ENCODE data around the gene WWOX. TPM values are rescaled to one million over a fixed set of nuclear protein-coding genes. Genes with fewer than 3 reads are reported as not detected.
A peak's percentile ranks its signal among the peaks of the same experiment; 100 is the strongest.

The WWOX gene
- total RNA-seq, 3 donors from 2014 or later = 11.7 to 18.0 (median 13.8) TPM

GRCh38 chr16:78060809-78061208 is 38.6 kb upstream of the WWOX start:
- no peak overlapping the region for H3K4me3 ChIP-seq
- H3K36me3 ChIP-seq (ENCODE audit: low read depth) = no peaks in the 10 kb centered on the region
- DNase-seq (no peak), ATAC-seq (no peak)
- no peaks in the 10 kb centered on the region for H3K9me3 ChIP-seq
- no peaks in the 10 kb centered on the region for H3K4me1 ChIP-seq (ENCODE audit: low read depth)
- TF ChIP-seq, protein P1, sequence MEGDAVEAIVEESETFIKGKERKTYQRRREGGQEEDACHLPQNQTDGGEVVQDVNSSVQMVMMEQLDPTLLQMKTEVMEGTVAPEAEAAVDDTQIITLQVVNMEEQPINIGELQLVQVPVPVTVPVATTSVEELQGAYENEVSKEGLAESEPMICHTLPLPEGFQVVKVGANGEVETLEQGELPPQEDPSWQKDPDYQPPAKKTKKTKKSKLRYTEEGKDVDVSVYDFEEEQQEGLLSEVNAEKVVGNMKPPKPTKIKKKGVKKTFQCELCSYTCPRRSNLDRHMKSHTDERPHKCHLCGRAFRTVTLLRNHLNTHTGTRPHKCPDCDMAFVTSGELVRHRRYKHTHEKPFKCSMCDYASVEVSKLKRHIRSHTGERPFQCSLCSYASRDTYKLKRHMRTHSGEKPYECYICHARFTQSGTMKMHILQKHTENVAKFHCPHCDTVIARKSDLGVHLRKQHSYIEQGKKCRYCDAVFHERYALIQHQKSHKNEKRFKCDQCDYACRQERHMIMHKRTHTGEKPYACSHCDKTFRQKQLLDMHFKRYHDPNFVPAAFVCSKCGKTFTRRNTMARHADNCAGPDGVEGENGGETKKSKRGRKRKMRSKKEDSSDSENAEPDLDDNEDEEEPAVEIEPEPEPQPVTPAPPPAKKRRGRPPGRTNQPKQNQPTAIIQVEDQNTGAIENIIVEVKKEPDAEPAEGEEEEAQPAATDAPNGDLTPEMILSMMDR (IDR thresholded peaks at IDR 0.05) = no peak
- intact Hi-C loops (cut with DNase I, micrococcal nuclease) = no loop called here

- TF ChIP-seq, protein P1 (IDR thresholded peaks at IDR 0.05) = no peak
- ATAC-seq = no peak
- H3K9me3 ChIP-seq = no peaks in the 10 kb centered on the region
- no peaks in the 10 kb centered on the region for H3K36me3 ChIP-seq (ENCODE audit: low read depth)
- no peak for DNase-seq
- intact Hi-C loops (cut with DNase I, micrococcal nuclease) = no loop called here
- no peak overlapping the region for H3K4me3 ChIP-seq
- no peaks in the 10 kb centered on the region for H3K4me1 ChIP-seq (ENCODE audit: low read depth)
Observed at GRCh38 chr16:78065319-78065718, 34.1 kb upstream of the WWOX start.

DNA sequence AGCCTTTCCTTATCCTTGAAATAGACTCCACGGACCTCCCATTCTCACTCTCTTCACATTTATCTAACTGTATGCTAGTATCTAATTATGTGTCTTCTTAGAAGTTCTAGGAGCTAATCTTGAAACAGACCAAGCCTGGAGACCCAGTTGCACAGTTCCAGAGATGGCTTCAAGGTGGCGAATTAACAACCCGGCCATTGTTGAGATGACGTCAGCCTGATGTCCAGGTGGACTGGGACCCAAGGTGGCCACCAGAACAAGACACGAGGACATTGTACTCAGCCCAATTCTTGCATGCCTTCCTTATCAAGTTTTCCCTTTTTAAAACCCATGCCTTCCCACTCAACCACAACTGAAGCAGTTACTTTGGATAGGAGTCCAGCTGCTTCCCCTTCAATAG is 29.5 kb upstream of the WWOX start:
- TF ChIP-seq, protein P1 (IDR thresholded peaks at IDR 0.05) = no peak
- Histone ChIP-seq H3K4me3 (no peak overlapping the region), H3K4me1 (ENCODE audit: low read depth) (no peaks in the 10 kb centered on the region), H3K36me3 (ENCODE audit: low read depth) (no peaks in the 10 kb centered on the region), H3K9me3 (no peaks in the 10 kb centered on the region)
- intact Hi-C loops (cut with DNase I, micrococcal nuclease) = no loop called here
- no peak for ATAC-seq
- no peak for DNase-seq

GRCh38 chr16:78072275-78072674 is 27.2 kb upstream of the WWOX start:
- ATAC-seq = peak; percentile 67

GRCh38 chr16:78075800-78076199 is 23.7 kb upstream of the WWOX start:
- Histone ChIP-seq H3K9me3 (no peaks in the 10 kb centered on the region), H3K4me1 (ENCODE audit: low read depth) (no peaks in the 10 kb centered on the region), H3K36me3 (ENCODE audit: low read depth) (no peaks in the 10 kb centered on the region), H3K4me3 (no peak overlapping the region)
- intact Hi-C loops (cut with DNase I, micrococcal nuclease) = no loop called here
- TF ChIP-seq, protein P1 (IDR thresholded peaks at IDR 0.05) = no peak
- ATAC-seq (no peak), DNase-seq (no peak)

More at GRCh38 chr16:78072275-78072674, 27.2 kb upstream of the WWOX start:
- TF ChIP-seq, protein P1 (IDR thresholded peaks at IDR 0.05) = no peak
- intact Hi-C loops (cut with DNase I, micrococcal nuclease) = no loop called here
- no peaks in the 10 kb centered on the region for H3K36me3 ChIP-seq (ENCODE audit: low read depth)
- DNase-seq = no peak
- H3K4me1 ChIP-seq (ENCODE audit: low read depth) = no peaks in the 10 kb centered on the region
- no peaks in the 10 kb centered on the region for H3K9me3 ChIP-seq
- H3K4me3 ChIP-seq = no peak overlapping the region

DNA sequence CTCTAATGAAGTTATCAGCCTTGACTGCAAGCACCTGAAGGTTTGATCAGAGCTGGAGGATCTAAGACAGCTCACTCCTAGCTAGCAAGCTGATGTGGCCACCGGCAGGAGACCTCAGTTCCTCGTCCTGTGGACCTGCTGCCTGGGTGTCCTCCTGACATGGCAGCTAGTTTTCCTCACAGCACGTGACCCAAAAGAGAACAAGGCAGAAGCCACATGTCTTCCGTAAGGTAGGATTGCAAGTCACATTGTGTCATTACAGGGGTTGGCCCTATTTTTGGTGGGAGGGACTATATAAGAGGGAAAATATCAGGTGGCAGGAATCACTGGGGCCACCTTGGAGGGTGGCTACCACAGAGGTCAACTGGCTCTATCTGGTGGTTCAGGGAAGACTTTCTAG is 18.1 kb upstream of the WWOX start:
- TF ChIP-seq, protein P1 (IDR thresholded peaks at IDR 0.05) = no peak
- no peaks in the 10 kb centered on the region for H3K4me1 ChIP-seq (ENCODE audit: low read depth)
- intact Hi-C loops (cut with DNase I, micrococcal nuclease) = no loop called here
- no peak for DNase-seq
- no peaks in the 10 kb centered on the region for H3K9me3 ChIP-seq
- no peak overlapping the region for H3K4me3 ChIP-seq
- no peak for ATAC-seq
- no peaks in the 10 kb centered on the region for H3K36me3 ChIP-seq (ENCODE audit: low read depth)
